Cardiac muscle cell (in vitro differentiated cells and primary cell): Measurements from ENCODE around the gene PCDHGB6. TPM values are rescaled to one million over a fixed set of nuclear protein-coding genes. Genes with fewer than 3 reads are reported as not detected.
"Not testable (repeated sequence)": the region's sequence is repeated elsewhere in the genome, so short reads cannot be mapped to it uniquely, and the experiment has no call there.

Source experiments
- DNase-seq, 2 donors: peaks; one replicate each; pipeline versions ENCODE4 v3.0.0 to v3.0.0-alpha.2; 2010 to 2017; ENCODE audit warnings: low read depth in 1 of 2, low spot score in 1 of 2
- H3K27ac ChIP-seq: fragments of 200-600 bp; sonication (generic); 2 replicates; pipeline ENCODE4 v1.5.1; 2016
- H3K27me3 ChIP-seq: fragments of 200-600 bp; sonication (generic); 2 replicates; pipeline ENCODE4 v1.6.0; 2016; ENCODE audit warnings: control low read depth
- H3K36me3 ChIP-seq: fragments of 200-600 bp; sonication (generic); 2 replicates; pipeline ENCODE4 v1.5.1; 2016; ENCODE audit warnings: control low read depth
- H3K4me1 ChIP-seq: fragments of 200-600 bp; sonication (generic); 2 replicates; pipeline ENCODE4 v1.8.1; 2017; ENCODE audit warnings: low read depth, mild to moderate bottlenecking, mixed run types
- H3K4me3 ChIP-seq: fragments of 200-600 bp; sonication (generic); 2 replicates; pipeline ENCODE4 v1.5.1; 2016; ENCODE audit warnings: mild to moderate bottlenecking
- H3K9me3 ChIP-seq: fragments of 200-600 bp; sonication (generic); 2 replicates; pipeline ENCODE4 v1.5.1; 2017; ENCODE audit warnings: low read depth, mild to moderate bottlenecking, control low read depth
- CTCF ChIP-seq: IDR thresholded peaks from 2 replicates; pipeline ENCODE4 v1.5.1; 2012; ENCODE audit warnings: low read depth, mild to moderate bottlenecking, low read length
- polyA plus RNA-seq: library from polyadenylated mRNA; unstranded; fragments of >200 nt; fragmentation: Nextera tagmentation; extraction: Ambion mirVana; gene quantifications from 2 replicates; pipeline ENCODE4 v1.2.1, GENCODE V29; 2016
- total RNA-seq: library from RNA; depleted of rRNA; stranded (reverse); fragments of >200 nt; gene quantifications from 2 replicates; pipeline ENCODE4 v1.2.3, GENCODE V29; 2016

PCDHGB6 gene
- 28.7 and 48.6 TPM in 2 replicates for total RNA-seq
- 26.1 and 44.1 TPM in 2 replicates for polyA plus RNA-seq

GRCh38 chr5:141407790-141408505 is at the start of gene PCDHGB6:
TSS of gene PCDHGB6 (plus strand) at chr5:141408021. CDS start at chr5:141408203, 182 bp downstream.
- not testable (repeated sequence) for H3K36me3 ChIP-seq, H3K27me3 ChIP-seq, H3K4me1 ChIP-seq, H3K9me3 ChIP-seq
- H3K4me3 ChIP-seq, result peak within 1 kb of the TSS; percentile 69
- peak; percentile 58 to 88 for DNase-seq
- peak; percentile 54 for TF ChIP-seq CTCF
- H3K27ac ChIP-seq, result peak within 1 kb of the TSS; percentile 91

DNA sequence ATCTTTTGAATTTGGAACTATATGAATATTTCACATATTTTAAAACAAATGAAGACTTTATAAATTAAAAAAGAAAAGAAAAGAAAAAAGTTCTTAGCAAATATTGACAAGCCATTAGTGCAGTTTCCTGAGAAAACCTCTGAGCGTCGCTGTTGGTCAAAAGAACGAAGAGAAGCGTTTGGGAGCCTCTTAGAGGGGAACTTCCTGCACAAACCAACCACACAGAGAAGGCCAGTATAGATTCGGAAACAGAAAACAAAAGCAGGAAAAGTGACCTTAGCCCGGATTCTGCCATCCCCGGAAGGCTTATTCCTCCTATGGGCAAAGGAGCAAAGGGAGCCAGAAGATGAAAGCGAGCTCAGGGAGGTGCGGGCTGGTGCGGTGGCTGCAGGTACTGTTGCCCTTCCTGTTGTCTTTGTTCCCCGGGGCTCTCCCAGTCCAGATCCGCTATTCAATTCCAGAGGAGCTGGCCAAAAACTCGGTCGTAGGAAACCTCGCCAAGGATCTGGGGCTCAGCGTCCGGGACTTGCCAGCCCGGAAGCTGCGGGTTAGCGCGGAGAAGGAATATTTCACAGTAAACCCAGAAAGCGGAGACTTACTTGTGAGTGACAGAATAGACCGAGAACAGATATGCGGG is 47.9 kb upstream of the PCDHGB6 start, which contains the start of gene PCDHGB2:
TSS of gene PCDHGB2 (plus strand) at position 205 of the 637 bp plus-strand sequence. CDS start at position 347, 142 bp downstream.
- H3K27me3 ChIP-seq, result no peaks in the 10 kb centered on the region
- H3K4me1 ChIP-seq, result no peaks in the 10 kb centered on the region
- H3K9me3 ChIP-seq, result peaks cover 3% of the 10 kb centered on the region
- no peak within 1 kb of the TSS for H3K4me3 ChIP-seq
- H3K27ac ChIP-seq, result no peak within 1 kb of the TSS
- TF ChIP-seq CTCF, result peak; percentile 30
- DNase-seq, result peak; percentile 3 to 40
- no peaks in the 10 kb centered on the region for H3K36me3 ChIP-seq

DNA sequence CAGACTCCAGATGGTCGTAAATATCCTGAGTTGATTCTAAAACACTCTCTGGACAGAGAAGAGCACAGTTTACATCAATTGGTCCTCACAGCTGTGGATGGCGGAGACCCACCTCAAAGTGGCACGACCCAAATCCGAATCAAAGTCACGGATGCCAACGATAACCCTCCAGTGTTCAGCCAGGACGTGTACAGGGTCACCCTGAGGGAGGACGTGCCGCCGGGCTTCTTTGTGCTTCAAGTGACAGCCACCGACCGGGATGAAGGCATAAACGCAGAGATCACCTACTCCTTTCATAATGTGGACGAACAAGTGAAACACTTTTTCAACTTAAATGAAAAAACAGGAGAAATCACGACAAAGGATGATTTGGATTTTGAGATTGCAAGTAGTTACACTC is 47.1 kb upstream of the PCDHGB6 start:
- no peaks in the 10 kb centered on the region for H3K27me3 ChIP-seq
- no peaks in the 10 kb centered on the region for H3K4me1 ChIP-seq
- H3K36me3 ChIP-seq, result no peaks in the 10 kb centered on the region
- H3K27ac ChIP-seq, result no peak overlapping the region
- H3K4me3 ChIP-seq, result no peak overlapping the region
- no peak for DNase-seq
- peaks cover 3% of the 10 kb centered on the region for H3K9me3 ChIP-seq
- no peak for TF ChIP-seq CTCF

- Histone ChIP-seq H3K4me3 (no peak overlapping the region), H3K27me3 (no peaks in the 10 kb centered on the region), H3K9me3 (peaks cover 3% of the 10 kb centered on the region), H3K36me3 (no peaks in the 10 kb centered on the region), H3K27ac (no peak overlapping the region), H3K4me1 (no peaks in the 10 kb centered on the region)
- DNase-seq, result no peak
- TF ChIP-seq CTCF, result no peak
These were observed 45.1 kb upstream of the PCDHGB6 start for GRCh38 chr5:141362719-141363118.

- Histone ChIP-seq H3K4me3 (no peak within 1 kb of the TSS), H3K36me3 (no peaks in the 10 kb centered on the region), H3K9me3 (peaks cover 3% of the 10 kb centered on the region), H3K4me1 (no peaks in the 10 kb centered on the region), H3K27ac (no peak within 1 kb of the TSS), H3K27me3 (no peaks in the 10 kb centered on the region)
- no peak for TF ChIP-seq CTCF
- peak in 1 of 2 donors; percentile 12 for DNase-seq
These were observed 43.7 kb upstream of the PCDHGB6 start, which contains the start of gene PCDHGA5 for GRCh38 chr5:141363952-141364660. TSS of gene PCDHGA5 (plus strand) at chr5:141364162. CDS start at chr5:141364331, 169 bp downstream.
